Islet of Langerhans (tissue), 1 donor: ENCODE measurements around the gene RNF19B.

ENCODE experiments used
- FAIRE-seq: peaks from one replicate; lab custom pipeline; 2011; peaks lifted over from hg19 to GRCh38; lab: Jason Lieb, UNC

The RNF19B gene

DNA sequence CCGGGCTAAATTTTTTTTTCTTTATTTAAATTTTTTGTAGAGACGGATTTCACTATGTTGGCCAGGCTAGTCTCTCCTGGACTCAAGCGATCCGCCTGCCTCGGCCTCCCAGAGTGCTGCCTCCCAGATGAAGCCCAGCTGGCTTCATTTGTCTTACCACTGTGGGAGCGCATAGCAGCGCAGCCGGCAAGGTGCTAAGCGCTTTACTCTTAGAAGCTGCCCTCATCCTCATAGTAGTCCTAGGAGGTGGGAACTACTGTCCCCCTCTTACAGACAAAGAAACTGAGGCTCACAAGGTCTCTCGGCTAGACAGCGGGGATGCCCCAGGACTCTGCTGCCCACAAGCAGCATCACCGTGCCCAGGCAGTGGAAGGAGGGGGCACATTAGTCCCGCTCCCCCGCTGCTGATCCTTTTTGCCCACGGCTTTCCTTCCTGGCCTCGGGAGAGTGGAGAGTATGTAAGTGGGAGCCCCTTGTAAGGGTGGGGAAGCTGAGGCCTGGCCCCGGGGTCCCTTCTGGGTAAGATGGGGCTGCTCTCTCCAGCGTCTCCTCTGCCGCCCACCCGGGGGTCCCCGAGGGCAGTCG lies 64.1 kb downstream of the RNF19B start:
- no peak for FAIRE-seq

DNA sequence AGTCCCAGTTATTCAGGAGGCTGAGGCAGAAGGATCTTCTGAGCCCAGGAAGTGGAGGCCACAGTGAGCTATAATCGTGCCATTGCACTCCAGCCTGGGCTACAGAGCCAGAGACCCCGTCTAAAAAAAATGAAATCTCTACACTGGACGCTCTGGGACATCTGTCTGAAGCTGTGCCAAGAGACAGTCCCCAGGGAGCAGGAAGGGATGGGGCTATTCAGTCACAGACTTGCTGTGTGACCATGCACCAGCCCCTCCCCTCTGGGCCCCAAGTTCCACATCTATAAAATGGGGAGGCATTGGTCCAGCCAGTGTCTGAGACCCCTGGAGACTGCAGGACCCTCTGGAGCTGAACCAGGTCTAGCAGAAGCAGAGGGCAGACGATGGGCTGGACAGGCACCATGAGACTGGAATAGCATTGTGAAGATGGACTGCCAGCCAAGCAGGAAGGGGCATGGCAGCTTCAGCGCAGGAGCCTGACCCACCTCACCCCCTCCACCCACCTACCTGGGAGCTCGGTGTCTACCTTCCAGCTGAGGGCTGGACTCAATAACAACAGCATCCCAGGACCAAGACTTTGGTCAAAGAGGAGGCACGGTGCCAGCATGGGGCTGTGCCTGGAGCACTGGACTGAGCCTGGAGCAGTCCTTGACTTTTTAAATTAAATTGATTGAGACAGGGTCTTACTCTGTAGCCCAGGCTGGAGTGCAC lies 64.9 kb downstream of the RNF19B start:
- FAIRE-seq, result no peak

GRCh38 chr1:32898958-32899357 lies 65.7 kb downstream of the RNF19B start:
- no peak for FAIRE-seq

DNA sequence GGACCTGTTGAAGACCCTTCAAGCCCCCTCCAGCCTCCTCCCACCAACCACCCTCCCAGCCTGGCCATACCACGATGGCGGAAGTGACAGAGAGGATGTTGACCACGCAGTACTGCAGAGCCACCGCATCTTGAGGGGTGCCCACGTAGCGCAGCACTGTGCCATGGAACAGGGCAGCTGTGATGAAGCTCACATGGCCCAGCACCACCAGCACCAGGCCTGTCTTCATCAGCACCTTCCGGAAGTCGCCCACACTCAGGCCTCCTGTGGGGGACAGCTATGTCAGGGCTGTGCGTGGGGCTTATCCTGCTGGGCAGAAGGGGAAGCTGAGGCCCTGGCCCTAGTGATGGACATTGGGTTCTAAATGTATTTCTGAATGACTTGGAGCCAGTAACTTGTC lies 66.6 kb downstream of the RNF19B start:
- FAIRE-seq, result no peak

DNA sequence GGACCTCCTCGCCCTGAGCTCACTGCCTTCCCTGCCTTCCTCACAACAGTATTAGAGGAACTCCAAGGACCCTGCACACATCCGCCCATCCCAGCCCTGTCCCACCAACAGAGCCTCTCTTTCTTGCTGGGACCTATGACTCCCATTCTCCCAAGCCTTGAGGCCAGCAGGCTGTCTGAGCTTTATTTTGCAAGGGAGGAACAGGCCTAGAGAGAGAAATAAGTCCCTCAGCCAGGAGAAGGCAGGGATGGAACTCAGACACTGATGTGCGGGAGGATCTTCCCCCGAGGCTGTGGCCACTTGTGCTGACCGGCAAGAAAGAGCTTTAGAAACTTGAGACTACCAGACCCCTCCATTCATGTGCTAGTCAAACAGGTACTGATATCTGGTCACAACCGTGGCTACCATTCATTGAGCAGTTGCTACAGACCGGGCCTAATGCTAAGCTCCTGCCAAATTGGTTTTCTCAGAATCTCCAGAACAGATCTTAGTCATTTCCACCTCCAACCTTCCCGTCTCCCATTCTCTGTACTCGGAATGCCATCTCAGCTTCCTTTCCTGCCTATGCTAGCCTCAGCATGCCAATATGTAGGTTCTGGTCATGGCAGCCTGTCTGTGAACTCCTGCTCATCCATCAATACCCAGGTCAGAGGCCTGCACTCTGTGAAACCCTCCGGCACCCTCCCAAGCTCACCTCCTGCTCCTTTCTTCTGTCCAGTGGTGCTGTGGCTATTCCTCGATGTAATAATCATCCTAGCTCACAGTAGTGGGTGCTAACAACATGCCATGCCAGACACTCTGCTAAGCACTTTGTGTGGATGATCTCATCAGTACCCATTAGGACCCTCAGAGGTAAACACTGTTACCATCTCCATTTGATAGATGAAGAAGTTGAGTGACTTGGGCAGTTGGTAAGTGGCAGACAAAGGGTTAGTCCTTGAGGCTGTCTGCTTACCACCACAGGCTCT lies 67.2 kb downstream of the RNF19B start:
- FAIRE-seq, result no peak

- no peak for FAIRE-seq
These were observed 68.2 kb downstream of the RNF19B start for GRCh38 chr1:32896451-32896850.

DNA sequence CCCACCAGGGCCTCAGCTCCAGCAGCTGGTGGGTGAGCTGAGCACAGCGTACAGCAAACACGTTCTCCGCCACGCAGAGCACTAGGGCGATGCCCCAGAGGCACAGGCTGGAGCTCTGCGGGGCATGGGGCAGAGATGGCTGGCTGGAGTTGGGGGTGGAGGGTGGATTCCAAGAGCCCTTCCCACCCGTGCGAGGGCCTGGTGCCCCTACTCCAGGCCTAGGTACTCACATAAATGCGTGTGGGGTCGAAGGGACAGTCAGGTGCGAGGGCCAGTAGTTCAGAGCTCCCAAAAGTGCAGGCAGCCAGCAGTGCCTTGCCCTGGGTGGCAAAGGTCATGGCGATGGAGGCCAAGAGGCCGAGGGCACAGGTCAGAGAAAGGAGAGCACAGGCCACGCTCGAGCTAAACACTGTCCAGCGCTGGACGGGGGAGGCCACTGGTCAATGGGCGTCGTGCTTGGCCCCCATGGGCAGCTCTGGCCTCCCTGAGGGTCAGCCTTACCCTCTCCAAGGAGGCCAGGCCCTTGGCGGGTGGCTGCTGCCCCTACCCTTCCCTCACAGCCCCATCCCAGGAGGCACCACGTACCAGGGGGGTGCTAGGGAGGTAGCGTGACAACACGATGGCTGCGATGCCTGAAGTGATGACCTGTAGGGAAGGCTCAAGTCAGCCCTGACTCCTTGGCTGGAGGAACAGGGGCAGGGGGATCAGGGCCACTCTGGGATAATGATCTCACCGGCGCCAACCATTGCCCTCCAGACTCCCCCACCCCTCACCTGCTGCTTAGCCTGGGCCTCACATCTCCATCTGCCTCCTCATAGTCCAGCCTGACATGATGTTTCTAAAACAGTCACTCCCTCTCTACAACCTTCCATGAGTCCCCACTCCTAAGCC lies 69.0 kb downstream of the RNF19B start:
- no peak for FAIRE-seq

DNA sequence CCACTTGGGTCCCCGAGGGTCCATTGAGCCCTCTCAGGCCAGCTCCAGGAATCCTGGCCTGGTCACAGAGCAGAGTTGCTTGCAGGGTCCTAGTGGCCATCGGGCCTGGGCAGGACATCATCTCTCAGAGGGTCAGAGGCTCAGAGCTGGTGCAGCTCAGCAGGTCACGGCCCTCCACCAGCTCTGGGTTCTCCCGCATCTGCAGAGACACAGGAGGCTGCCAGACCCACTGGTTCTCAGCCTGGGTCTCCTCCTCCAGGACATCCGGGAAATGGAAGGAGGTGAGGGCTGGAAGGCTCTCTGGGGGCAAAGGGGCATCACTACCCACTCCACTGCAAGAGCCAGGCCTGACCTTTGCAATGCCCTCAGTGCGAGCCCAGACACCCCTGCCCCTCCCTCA lies 69.9 kb downstream of the RNF19B start:
- no peak for FAIRE-seq

- FAIRE-seq, result no peak
These were observed 70.5 kb downstream of the RNF19B start for GRCh38 chr1:32894019-32894600.

- FAIRE-seq, result no peak
These were observed 71.2 kb downstream of the RNF19B start for GRCh38 chr1:32893198-32894018.

- FAIRE-seq, result no peak
These were observed 72.0 kb downstream of the RNF19B start for GRCh38 chr1:32892368-32893197.

GRCh38 chr1:32891630-32892029 lies 73.0 kb downstream of the RNF19B start:
- no peak for FAIRE-seq

DNA sequence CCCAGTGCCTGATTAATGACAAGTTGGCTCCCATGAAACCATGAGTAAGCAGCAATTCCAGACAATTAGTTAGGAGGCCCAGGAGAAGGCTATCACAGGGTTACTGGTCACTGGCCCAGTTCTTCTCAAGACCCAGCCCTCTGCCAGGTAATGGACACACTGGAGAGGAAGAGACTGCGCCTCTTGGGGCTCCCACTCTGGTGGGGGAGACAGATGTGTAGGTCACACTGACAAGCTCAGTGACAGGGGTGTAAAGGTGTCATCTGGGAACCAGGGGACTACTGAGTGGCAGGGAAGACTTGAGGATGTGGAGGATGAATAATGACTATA lies 73.4 kb downstream of the RNF19B start:
- FAIRE-seq, result no peak

- FAIRE-seq, result no peak
These were observed 73.9 kb downstream of the RNF19B start for GRCh38 chr1:32890516-32891240.

- FAIRE-seq, result no peak
These were observed 74.8 kb downstream of the RNF19B start for GRCh38 chr1:32889731-32890278.

GRCh38 chr1:32888677-32889420 lies 75.8 kb downstream of the RNF19B start:
- no peak for FAIRE-seq

GRCh38 chr1:32888134-32888533 lies 76.5 kb downstream of the RNF19B start:
- FAIRE-seq, result no peak

DNA sequence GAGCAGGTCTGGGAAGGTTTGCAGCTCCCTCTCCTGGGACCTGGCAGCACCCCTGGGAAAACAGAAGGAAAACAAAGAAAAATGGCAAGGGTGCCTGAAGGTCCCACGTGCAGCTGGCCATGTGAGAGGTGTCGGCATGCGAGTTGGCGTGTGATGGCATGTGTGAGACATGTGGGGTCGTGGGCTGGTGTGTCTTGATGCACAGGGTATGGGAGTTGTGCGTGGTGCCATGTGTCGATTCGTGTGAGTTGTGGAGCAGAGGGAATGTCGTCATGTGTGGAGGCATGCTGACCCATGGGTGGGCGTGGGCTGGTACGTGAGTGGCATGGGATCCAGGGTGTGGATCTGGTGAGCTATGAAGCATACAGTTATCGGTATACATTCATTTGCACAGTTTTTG lies 77.0 kb downstream of the RNF19B start:
- FAIRE-seq, result no peak
